Measurements from ENCODE around the gene APP.

DNA sequence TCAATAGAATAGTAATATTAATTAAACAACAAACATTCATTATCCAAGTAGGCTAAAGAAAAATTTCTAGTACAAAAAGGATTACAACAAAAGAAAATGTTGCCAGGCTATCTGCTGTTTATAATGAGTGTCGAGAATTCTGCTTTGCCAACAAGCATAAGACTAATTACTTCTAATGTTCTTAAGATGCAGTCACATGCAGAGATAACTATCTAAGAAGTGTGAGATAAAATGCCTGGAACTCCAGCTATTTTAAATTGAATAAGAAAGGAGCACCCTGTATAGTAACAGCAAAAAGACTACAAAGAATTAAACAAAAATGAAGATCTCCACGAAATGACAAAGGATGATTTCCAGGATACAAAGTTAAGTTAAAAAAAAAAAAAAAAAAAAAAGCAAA is 59.9 kb downstream of the APP start:
- TF ChIP-seq EZH2 (IDR thresholded peaks at IDR 0.05; ENCODE audit: borderline replicate concordance, low read depth, low read length, severe bottlenecking), result no peak
- TF ChIP-seq, protein P1, sequence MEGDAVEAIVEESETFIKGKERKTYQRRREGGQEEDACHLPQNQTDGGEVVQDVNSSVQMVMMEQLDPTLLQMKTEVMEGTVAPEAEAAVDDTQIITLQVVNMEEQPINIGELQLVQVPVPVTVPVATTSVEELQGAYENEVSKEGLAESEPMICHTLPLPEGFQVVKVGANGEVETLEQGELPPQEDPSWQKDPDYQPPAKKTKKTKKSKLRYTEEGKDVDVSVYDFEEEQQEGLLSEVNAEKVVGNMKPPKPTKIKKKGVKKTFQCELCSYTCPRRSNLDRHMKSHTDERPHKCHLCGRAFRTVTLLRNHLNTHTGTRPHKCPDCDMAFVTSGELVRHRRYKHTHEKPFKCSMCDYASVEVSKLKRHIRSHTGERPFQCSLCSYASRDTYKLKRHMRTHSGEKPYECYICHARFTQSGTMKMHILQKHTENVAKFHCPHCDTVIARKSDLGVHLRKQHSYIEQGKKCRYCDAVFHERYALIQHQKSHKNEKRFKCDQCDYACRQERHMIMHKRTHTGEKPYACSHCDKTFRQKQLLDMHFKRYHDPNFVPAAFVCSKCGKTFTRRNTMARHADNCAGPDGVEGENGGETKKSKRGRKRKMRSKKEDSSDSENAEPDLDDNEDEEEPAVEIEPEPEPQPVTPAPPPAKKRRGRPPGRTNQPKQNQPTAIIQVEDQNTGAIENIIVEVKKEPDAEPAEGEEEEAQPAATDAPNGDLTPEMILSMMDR (IDR thresholded peaks at IDR 0.05; ENCODE audit: borderline replicate concordance, extremely low read depth, low read length, poor library complexity, severe bottlenecking), result no peak
